ENCODE data around the gene TCL1B.
"Not testable (repeated sequence)": the region's sequence is repeated elsewhere in the genome, so short reads cannot be mapped to it uniquely, and the experiment has no call there.

The TCL1B gene

DNA sequence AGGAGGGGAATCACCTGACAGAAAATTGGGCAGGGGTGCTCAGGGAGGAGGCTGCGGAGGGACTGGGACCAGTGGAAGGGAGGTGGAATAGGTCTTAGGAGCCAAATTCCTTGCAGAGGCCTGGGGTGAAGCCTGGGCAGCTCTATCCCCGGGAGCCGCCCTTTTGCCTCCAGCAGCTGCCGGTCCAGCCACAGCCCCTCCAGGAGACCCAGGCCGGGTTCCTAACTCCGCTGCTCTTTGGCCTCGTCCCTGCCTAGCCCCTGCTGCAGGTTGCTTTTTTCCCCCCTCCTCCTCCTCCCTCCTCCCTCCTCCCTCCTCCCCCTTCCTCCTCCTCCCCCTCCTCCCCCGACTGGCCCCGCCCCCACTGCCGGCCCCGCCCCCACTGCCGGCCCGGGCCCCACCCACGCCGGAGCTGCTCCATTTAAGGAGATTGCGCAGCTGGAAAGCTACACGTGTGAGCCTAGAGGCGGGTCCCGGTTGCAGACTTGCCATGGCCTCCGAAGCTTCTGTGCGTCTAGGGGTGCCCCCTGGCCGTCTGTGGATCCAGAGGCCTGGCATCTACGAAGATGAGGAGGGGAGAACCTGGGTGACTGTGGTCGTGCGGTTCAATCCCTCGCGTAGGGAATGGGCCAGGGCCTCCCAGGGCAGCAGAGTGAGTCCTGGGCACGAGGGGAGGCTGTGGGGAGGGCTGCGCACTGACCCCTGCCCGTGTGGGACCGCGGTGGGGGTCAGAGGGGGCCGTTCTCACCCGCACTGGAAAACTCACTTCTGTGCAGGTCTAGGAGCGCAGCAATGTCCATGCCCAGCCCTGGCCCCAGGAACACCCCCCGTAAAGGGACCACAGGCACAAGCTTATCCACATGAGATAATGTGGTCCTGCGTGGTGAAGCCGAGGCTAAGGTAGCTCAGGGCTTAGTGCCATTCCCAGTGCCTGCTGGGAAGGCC is at the start of gene TCL1B:
Gene TCL1B, plus strand, starts transcription at position 449 of the 945 bp plus-strand sequence. Its CDS starts 42 bp downstream, at position 491.
- DNase-seq: no peak

- DNase-seq: no peak
Observed at GRCh38 chr14:95644981-95645380, 41.2 kb upstream of the TCL1B start.

DNA sequence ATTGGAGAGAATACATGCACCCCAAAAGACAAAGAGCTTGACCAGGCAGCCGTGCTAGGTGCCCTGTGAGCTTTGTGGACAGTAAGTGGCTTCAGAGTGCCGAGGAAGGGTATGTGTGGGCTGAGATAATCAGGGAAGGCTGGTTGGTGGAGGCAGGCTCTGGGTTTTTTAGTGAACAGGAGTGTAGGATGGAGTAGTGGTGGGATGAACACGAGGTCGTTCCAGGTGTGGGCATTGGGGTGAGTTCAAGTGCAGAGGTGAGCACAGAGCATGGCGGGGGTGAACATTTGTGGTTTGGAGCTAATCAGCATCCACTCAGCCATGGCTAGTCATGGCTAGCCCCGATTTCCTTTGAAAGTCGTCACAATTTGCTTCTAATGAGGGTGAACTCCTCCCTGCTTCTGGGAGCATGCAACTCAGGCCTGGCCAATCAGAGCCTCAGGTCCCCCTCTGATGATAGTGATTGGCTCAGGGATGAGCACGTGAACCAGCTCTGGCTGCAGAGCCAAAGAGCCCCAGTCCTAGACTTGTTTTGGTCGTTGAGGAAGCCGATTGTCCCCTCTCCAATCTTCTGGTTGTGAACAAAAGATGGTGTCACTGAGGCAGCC is 40.7 kb upstream of the TCL1B start:
- no peak for DNase-seq

GRCh38 chr14:95647926-95648325 is 38.3 kb upstream of the TCL1B start:
- DNase-seq: no peak

- peak; percentile 83 for DNase-seq
Observed at GRCh38 chr14:95649230-95649629, 37.0 kb upstream of the TCL1B start.

DNA sequence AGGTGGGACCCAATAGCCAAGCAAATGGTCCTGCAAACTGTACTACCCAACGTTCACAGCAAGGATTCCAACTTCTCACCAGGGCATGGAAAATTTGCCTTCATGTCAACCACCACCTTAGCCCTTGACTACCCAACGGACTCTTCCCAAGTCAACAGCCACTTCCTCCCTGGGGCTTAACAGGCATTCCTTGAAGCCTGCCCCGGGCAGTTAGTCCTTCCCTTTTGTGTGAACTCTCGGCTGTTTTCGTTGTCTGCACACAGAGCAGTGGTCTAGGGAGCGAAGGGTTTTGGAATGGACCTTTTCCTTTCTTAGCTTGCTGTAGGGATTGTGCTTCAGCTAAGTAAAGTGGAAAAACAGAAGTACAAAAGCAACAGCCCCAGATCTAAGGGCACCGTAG is 35.2 kb upstream of the TCL1B start:
- no peak for DNase-seq

DNA sequence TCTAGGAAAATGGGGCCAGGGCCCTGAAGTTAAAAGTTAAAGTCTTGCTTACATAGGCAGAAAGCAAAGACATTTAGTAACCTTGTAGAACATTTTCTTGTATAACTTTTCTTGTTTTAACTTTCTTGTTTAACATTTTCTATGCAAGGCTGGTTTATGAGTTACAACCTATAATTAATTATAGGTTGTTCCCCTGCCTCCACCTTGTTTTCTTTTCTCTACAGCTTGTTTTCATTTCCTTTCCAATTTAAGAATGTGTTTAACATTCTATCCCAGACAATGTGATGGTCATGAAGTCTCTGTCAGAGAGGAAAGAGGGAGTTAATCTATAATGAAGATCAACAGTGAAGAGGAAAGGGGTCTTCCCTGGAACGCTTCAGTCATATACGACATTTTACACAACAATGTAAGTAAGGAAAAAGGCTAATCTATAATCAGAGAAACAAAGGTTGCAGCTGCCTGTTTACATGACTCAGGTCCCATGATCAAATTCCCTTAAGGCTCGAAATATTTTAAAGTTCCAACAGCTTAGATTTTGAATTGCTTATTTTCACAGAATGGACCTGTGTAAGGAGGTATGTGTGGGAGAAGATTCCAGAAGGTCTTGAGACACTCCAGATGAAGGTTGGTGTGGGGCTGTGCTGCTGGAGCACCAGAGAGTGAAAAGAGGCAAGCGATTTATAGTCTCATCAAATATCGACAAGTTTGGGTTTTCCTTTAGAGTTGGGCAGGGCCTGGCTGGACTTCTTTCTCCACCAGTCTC is 34.2 kb upstream of the TCL1B start:
- no peak for DNase-seq

GRCh38 chr14:95652690-95653089 is 33.5 kb upstream of the TCL1B start:
- no peak for DNase-seq

- DNase-seq: no peak
Observed at GRCh38 chr14:95655461-95655860, 30.8 kb upstream of the TCL1B start.

- no peak for DNase-seq
Observed at GRCh38 chr14:95656634-95657033, 29.6 kb upstream of the TCL1B start.

- DNase-seq: no peak
Observed at GRCh38 chr14:95657454-95657853, 28.8 kb upstream of the TCL1B start.

GRCh38 chr14:95659293-95659989 is 26.8 kb upstream of the TCL1B start:
- no peak for DNase-seq

DNA sequence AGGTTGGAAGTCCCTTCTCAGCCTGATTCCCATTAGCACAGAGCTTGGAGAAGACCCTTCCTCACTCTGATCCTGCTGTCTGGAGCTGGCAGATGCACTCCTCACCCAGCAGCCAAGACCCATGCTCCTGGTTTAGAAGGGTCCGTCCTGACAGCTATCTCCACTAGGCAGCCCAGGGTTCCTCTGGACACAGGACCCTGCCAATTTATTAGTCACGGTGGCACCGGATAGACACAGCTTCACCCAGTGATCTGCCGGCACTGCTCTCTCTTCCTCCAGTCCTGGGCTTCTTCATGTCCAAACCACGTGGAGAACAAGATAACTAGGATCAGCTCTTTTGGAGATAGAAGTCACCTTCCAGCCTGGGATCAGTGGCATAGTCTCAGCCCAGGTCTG is 26.2 kb upstream of the TCL1B start:
- DNase-seq: no peak

- DNase-seq: no peak
Observed at GRCh38 chr14:95660651-95661515, 25.3 kb upstream of the TCL1B start.

GRCh38 chr14:95662376-95663186 is 23.6 kb upstream of the TCL1B start:
- DNase-seq: no peak

- no peak for DNase-seq
Observed at GRCh38 chr14:95663226-95663797, 22.9 kb upstream of the TCL1B start.

- no peak for DNase-seq
Observed at GRCh38 chr14:95664066-95664465, 22.2 kb upstream of the TCL1B start.

- DNase-seq: peak; percentile 58
Observed at GRCh38 chr14:95664546-95664945, 21.7 kb upstream of the TCL1B start.

- DNase-seq: not testable (repeated sequence)
Observed at GRCh38 chr14:95665530-95665929, 20.7 kb upstream of the TCL1B start.

DNA sequence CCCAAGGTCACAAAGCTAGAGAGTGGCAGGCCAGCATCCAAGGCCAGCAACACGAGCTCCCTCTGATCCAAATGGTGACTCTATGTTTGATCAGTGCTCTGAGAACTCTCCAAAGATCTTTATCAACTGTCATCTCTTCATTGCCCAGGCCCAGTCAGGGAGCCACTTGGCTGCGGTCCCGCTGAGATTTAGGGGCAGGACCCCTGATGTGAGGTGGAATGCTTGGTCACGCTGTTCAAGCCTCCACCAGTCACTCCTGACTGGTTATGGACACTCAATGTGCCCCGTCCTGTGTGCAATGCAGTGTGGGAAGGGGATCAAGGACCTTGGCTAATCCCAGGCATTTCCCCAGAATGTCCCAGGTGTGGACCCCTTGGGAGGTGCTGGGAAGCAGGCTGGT is 19.8 kb upstream of the TCL1B start:
- no peak for DNase-seq

GRCh38 chr14:95667249-95667693 is 19.0 kb upstream of the TCL1B start:
- peak; percentile 94 for DNase-seq

Data from DMS153 (cell line).